ENCODE results near the gene SVBP. TPM values are rescaled to one million over a fixed set of nuclear protein-coding genes. Genes with fewer than 3 reads are reported as not detected.

The SVBP gene
- total and polyA plus RNA-seq, 7 donors: 11.7 to 58.2 (median 18.4) TPM

DNA sequence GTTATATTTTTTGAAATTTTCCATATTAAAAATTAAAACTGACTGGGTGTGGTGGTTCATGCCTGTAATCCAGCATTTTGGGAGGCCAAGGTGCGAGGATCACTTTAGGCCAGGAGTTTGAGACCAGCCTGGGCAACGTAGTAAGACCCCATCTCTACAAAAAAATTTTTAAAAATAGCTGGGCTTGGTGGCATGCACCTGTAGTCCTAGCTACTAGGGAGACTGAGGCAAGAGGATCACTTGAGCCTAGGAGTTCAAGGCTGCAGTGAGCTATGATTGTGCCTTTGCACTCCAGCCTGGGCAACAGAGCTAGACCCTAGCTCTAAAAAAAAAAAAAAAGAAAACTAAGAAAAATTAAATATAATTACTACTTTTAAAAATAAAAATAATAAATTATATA lies 4.5 kb upstream of the SVBP start:
- Histone ChIP-seq H3K4me1 (peaks cover 18% of the 10 kb centered on the region), H3K27me3 (ENCODE audit: insufficient read depth in 3 of 3, low read length in 2 of 3) (no peaks in the 10 kb centered on the region), H3K4me3 (no peak overlapping the region), H3K36me3 (ENCODE audit: insufficient read depth in 1 of 2, low read depth in 1 of 2) (no peaks in the 10 kb centered on the region), H3K9me3 (no peaks in the 10 kb centered on the region), H3K27ac (no peak overlapping the region)
- 96 to 99% (median 98%) methylated on average over 2 of the region's 2 CpGs for WGBS, 3 donors
- ATAC-seq: no peak
- TF ChIP-seq CTCF (IDR thresholded peaks at IDR 0.05): no peak
- intact Hi-C loops (cut with DNase I): no loop called here
- no peak for DNase-seq

DNA sequence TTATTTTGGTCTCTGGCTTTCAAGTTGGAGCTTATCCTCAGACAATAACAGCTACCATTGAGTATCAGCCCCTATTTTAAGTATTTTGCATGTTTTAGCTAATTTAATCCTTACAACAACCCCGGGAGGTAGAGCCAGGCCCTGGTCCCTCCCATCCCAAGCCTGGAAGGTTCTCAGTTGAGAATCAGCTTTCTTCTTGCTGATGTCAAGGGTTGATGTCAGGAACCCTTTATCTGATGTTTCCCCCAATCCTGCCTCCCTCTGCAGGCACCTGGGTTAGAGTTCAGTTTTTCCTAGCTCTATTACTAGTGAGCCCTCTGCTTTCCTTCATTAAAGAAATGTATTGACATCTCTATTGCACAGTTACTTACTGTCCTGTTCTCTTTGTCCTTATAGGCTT lies 3.6 kb upstream of the SVBP start:
- Histone ChIP-seq H3K9me3 (no peaks in the 10 kb centered on the region), H3K27ac (no peak overlapping the region), H3K4me3 (no peak overlapping the region), H3K27me3 (ENCODE audit: insufficient read depth in 3 of 3, low read length in 2 of 3) (no peaks in the 10 kb centered on the region), H3K4me1 (peaks cover 22% of the 10 kb centered on the region), H3K36me3 (ENCODE audit: insufficient read depth in 1 of 2, low read depth in 1 of 2) (no peaks in the 10 kb centered on the region)
- intact Hi-C loops (cut with DNase I): no loop called here
- WGBS, 3 donors: 48 to 59% (median 52%) methylated on average over 1 of the region's 1 CpG
- no peak for TF ChIP-seq CTCF (IDR thresholded peaks at IDR 0.05)
- DNase-seq (no peak), ATAC-seq (no peak)

DNA sequence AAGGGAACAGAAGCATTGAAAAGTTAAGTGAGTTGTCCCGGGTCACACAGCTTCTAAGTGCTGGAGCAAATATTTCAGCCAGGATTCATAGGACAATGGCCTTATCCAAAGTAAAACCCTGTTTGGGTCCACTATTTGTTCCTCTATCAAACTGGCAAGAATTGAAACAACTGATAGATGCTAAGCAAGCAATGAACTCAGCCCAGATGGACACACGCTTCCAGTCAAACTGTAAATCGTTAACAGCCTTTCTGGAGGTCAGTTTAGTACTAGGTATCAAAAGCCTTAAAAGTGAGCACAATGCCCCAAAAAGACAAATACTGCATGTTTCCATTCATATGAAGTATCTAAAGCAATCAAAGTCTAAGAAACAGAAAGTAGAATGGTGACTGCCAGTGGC lies 779 bp upstream of the SVBP start:
- TF ChIP-seq CTCF (IDR thresholded peaks at IDR 0.05): no peak
- intact Hi-C loops (cut with DNase I): loop anchor here (1.0 to 5.0 kb wide), 3 partner anchors 26 to 51 kb away; partner anchors contain the start of genes C1orf50 (in 2 of the 2) and P3H1 (in 2 of the 2)
- H3K27me3 ChIP-seq (ENCODE audit: insufficient read depth in 3 of 3, low read length in 2 of 3): no peaks in the 10 kb centered on the region
- peaks cover 0 to 8% of the 10 kb centered on the region in 2 donors for H3K36me3 ChIP-seq (ENCODE audit: insufficient read depth in 1 of 2, low read depth in 1 of 2)
- H3K4me1 ChIP-seq: peaks cover 30% of the 10 kb centered on the region
- WGBS, 3 donors: 93 to 94% (median 94%) methylated on average over 3 of the region's 3 CpGs
- H3K9me3 ChIP-seq: no peaks in the 10 kb centered on the region
- ATAC-seq: no peak
- H3K4me3 ChIP-seq: peak overlapping the region; percentile 78
- H3K27ac ChIP-seq: no peak overlapping the region
- DNase-seq: no peak

DNA sequence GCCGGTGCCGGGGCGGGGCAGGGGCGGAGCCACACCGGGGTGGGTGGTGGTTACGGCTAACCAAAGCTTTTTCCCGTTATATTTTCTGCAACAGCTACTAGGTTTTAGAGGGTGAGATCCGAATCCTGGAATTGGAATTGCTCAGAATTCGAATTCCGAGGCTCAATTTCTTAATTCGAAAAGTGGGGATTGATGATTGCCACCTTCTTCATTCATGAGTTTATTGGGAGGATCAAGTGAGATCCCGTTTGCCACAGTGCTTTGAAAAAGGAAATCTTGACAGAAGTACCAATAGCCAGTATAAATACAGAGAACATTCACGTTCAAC lies 207 bp upstream of the SVBP start:
- no peak for TF ChIP-seq CTCF (IDR thresholded peaks at IDR 0.05)
- no peak for ATAC-seq

More for the DNA sequence above, 207 bp upstream of the SVBP start:
- peak overlapping the region; percentile 78 for H3K4me3 ChIP-seq
- H3K36me3 ChIP-seq (ENCODE audit: insufficient read depth in 1 of 2, low read depth in 1 of 2): peaks cover 0 to 8% of the 10 kb centered on the region in 2 donors
- peaks cover 24% of the 10 kb centered on the region for H3K4me1 ChIP-seq
- H3K27me3 ChIP-seq (ENCODE audit: insufficient read depth in 3 of 3, low read length in 2 of 3): no peaks in the 10 kb centered on the region
- H3K27ac ChIP-seq: peak overlapping the region; percentile 97
- DNase-seq: no peak
- no peaks in the 10 kb centered on the region for H3K9me3 ChIP-seq
- 0 to 1% (median 0%) methylated on average over 13 of the region's 13 CpGs for WGBS, 3 donors
- intact Hi-C loops (cut with DNase I): loop anchor here (2.0 to 5.0 kb wide), 2 partner anchors 50 to 51 kb away; partner anchors contain the start of genes C1orf50 (in 2 of the 2) and P3H1 (in 2 of the 2)
